ENCODE results near the gene IWS1.

The IWS1 gene

GRCh38 chr2:127449898-127450297 is 76.4 kb downstream of the IWS1 start:
- ChIA-PET POLR2A (ENCODE audit: low non-redundant PET) (no interaction called here), CTCF (interaction anchor here (0.6 kb wide), 1 partner anchor 151 kb away, joined by 4 read pairs; no protein-coding TSS in a partner anchor)
- DNase-seq (ENCODE audit: low spot score) = no peak
- H3K27ac ChIP-seq = no peak overlapping the region
- TF ChIP-seq, protein P1, sequence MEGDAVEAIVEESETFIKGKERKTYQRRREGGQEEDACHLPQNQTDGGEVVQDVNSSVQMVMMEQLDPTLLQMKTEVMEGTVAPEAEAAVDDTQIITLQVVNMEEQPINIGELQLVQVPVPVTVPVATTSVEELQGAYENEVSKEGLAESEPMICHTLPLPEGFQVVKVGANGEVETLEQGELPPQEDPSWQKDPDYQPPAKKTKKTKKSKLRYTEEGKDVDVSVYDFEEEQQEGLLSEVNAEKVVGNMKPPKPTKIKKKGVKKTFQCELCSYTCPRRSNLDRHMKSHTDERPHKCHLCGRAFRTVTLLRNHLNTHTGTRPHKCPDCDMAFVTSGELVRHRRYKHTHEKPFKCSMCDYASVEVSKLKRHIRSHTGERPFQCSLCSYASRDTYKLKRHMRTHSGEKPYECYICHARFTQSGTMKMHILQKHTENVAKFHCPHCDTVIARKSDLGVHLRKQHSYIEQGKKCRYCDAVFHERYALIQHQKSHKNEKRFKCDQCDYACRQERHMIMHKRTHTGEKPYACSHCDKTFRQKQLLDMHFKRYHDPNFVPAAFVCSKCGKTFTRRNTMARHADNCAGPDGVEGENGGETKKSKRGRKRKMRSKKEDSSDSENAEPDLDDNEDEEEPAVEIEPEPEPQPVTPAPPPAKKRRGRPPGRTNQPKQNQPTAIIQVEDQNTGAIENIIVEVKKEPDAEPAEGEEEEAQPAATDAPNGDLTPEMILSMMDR (conservative IDR thresholded peaks at IDR 0.05; ENCODE audit: low read depth) = no peak

GRCh38 chr2:127449414-127449813 is 76.9 kb downstream of the IWS1 start:
- DNase-seq (ENCODE audit: low spot score) = no peak
- ChIA-PET CTCF (no interaction called here), POLR2A (ENCODE audit: low non-redundant PET) (no interaction called here)
- H3K27ac ChIP-seq = no peak overlapping the region
- TF ChIP-seq, protein P1 (conservative IDR thresholded peaks at IDR 0.05; ENCODE audit: low read depth) = no peak

GRCh38 chr2:127448526-127448925 is 77.8 kb downstream of the IWS1 start:
- TF ChIP-seq, protein P1 (conservative IDR thresholded peaks at IDR 0.05; ENCODE audit: low read depth) = no peak
- ChIA-PET CTCF (interaction anchor here (0.5 kb wide), 1 partner anchor 78 kb away, joined by 3 read pairs; no protein-coding TSS in a partner anchor), POLR2A (ENCODE audit: low non-redundant PET) (no interaction called here)
- DNase-seq (ENCODE audit: low spot score) = no peak
- H3K27ac ChIP-seq = no peak overlapping the region

DNA sequence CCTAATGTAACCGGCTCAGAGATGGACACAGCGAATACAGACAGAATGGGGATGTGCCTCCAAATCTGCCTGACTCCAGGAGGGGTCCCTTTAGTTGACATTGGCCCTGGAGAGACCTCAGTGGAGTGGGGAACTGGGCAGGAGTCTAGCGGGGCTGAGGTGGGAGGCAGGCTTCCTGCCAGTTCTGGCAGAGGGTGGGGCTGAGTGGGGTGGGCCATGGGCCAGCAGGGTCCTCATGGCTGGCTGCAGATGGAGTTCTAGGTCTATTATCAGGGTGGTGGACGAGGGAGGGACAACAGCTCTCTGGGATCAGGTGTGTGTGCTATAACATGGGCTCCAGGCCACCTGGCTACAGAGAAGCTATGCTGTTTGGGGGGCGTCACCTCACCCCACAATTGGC is 86.9 kb downstream of the IWS1 start:
- H3K27ac ChIP-seq = no peak overlapping the region
- ChIA-PET CTCF (no interaction called here), POLR2A (ENCODE audit: low non-redundant PET) (no interaction called here)
- TF ChIP-seq, protein P1 (conservative IDR thresholded peaks at IDR 0.05; ENCODE audit: low read depth) = no peak
- DNase-seq (ENCODE audit: low spot score) = no peak

GRCh38 chr2:127437781-127438726 is 88.2 kb downstream of the IWS1 start:
- CTCF ChIA-PET = interaction anchor here (0.6 to 1.1 kb wide), 2 partner anchors 10 to 41 kb away, joined by 4 to 5 read pairs; no protein-coding TSS in a partner anchor
- no peak for DNase-seq (ENCODE audit: low spot score)
- TF ChIP-seq, protein P1 (conservative IDR thresholded peaks at IDR 0.05; ENCODE audit: low read depth) = no peak
- no peak overlapping the region for H3K27ac ChIP-seq
- POLR2A ChIA-PET (ENCODE audit: low non-redundant PET) = no interaction called here

- ChIA-PET POLR2A (ENCODE audit: low non-redundant PET) (no interaction called here), CTCF (interaction anchor here (0.6 to 1.1 kb wide), 2 partner anchors 11 to 42 kb away, joined by 4 to 5 read pairs; no protein-coding TSS in a partner anchor)
- H3K27ac ChIP-seq = no peak overlapping the region
- TF ChIP-seq, protein P1 (conservative IDR thresholded peaks at IDR 0.05; ENCODE audit: low read depth) = no peak
- DNase-seq (ENCODE audit: low spot score) = no peak
These were observed 89.2 kb downstream of the IWS1 start for GRCh38 chr2:127437056-127437455.

All from RWPE1 (cell line).